NCI-H2107 treated with DMSO at 0.1 percent for 48 hours (cell line): Measurements from ENCODE around the gene BCAP29.
"Not testable (repeated sequence)": the region's sequence is repeated elsewhere in the genome, so short reads cannot be mapped to it uniquely, and the experiment has no call there.

Source experiments
- DNase-seq: peaks from one replicate; lab custom pipeline; 2025; ENCODE audit not compliant: unreplicated experiment; lab: John Stamatoyannopoulos, UW

The BCAP29 gene

DNA sequence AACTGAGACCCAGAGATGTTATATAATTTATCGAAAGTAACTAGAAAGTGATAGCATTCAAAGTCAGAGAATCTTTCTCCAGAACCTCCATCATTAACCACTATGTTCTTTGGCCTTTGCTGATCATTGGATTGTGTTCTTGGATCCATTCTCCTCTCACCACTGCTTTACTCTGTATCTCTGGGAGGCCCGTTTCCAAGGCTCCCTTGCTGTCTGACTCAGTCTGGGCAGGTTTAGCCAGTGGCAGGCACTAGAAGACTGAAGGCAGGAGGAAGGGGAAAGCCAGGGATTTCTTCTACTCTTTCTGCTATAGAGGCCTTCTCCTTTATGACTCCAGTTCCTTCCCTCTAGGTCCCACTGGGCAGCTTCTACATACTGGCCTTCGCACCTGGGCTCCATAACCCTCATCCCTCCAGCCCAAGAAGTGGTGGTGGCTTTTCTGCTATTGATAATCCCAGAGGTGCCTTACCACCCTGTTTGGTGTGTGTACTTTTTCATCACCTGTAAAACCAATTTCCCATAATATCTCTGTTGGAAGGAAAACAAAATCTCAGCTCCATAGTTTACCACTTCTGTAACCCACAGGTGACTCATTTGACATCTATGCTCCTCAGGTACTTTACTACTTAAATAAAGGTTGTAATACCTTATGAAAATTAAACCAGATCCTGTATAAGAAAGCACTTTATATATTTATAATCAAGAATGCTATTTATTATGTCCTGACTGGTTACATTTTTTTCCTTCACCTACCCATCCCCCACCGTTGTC lies 36.0 kb downstream of the BCAP29 start:
- DNase-seq: no peak

DNA sequence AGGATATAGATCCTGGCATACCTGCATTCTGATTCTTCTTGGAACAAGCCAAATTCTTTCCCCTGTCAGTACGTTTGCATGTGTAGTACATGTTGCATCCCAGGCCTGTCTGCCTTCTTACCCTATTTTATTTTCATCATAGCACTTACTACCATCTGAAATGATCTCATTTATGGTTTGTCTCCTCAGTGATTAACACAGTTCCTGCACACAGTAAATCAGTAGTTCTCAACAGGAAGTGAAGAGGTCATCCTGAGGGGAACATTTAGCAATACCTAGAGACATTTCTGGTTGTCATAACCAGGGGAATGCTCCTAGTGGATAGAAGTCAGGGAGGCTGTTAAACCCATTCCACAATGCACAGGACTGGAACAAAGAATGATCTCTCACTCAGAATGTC lies 42.4 kb downstream of the BCAP29 start:
- no peak for DNase-seq

DNA sequence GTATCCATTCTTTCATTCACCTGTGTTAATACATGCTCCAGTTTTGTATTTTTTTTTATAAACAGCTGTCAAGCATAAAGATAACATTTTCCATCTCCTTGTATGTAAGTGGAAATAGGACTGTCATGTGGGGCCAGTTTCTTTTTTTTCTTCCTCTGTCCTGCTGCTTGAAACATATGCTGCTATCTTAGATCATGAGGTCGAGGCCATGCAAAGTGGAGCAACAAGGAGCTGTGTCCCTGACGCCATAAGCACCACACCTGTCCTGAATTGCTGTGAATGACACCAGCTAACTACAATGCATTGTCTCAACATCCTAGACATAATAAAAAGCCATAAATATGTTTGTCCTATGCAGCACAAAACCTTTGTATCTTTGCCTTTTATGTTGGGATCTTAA lies 42.8 kb downstream of the BCAP29 start:
- no peak for DNase-seq

GRCh38 chr7:107627002-107627401 lies 47.0 kb downstream of the BCAP29 start:
- no peak for DNase-seq

DNA sequence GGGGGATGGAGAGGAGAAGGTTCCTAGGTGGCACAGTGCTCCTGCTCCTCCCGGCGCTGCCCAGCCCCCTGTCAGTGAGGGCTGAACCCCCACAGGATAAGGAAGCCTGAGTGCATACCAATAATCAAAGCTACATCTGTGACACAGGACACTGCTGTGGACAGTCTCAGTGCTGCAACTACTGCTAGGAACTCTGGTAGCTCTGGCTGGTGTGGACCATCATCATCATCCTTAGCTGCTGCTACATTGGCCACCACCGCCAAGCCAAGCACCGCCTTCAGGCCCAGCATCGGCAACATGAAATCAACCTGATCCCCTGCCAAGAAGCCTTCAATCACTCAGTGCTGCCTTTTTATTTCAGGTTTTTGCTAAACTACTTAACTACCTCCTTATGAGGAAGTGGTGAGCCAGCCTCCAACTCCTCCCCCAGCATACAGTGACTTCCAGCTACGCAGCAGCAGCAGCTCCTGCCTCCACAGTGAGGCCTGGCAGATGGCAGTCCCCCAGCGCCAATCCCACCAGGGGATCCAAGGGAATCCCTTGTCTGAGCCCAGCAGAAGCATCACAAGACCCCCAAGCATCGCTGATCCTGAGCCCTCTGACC lies 48.5 kb downstream of the BCAP29 start:
- no peak for DNase-seq

DNA sequence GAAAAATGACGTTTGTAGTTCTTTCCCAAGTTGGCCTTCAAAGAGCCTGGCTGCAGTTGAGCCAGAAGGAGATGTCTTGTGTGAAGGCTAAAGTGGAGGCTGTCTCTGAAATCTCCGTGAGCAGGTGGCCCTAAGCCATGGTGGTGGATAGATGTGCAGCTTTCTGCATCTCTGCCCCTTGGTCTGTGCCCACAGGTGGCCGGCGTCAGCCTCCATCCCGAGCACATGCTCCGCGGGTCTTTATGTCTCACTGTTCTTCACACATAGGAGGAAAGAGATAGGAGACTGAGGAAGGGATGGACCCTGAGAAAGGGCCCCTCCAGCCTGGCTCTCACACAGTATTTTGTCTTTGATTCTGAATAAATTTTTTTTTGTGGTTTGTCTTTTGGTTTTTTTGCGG lies 50.3 kb downstream of the BCAP29 start:
- no peak for DNase-seq

GRCh38 chr7:107631588-107632491 lies 51.8 kb downstream of the BCAP29 start:
- no peak for DNase-seq

DNA sequence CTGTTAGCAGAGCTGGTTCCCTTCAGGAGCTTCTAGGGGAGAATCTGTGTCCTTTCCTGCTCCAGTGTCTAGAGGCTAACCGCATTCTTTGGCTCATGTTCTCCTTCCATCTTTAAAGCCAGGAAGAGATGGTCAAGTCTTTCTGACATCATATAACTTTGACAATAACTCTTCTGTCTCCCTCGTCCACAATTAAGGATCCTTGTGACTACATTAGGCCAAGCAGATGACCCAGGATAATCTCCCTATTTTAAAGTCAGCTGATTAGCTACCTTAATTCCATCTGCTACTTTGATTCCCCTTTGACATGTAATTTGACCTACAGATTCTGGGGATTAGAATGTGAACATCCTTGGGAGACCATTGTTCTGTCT lies 52.4 kb downstream of the BCAP29 start:
- no peak for DNase-seq

DNA sequence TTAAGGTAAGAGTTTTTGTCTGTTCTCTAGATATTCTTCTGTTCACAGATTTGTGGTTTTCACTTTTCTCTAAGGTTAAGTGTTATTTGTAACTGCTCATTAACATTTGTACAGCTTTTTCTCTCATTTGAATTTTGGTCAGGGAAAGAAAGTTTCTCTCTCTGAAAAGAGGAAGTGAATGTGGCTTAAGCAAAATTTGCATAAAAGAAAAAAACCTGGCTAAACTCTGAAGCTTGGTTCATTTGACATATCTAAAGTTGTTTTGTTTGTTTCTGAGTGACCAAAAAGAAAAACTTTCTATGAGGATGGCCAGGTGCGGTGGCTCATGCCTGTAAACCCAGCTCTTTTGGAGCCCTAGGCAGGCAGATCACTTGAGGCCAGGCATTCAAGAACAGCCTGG lies 58.5 kb downstream of the BCAP29 start:
- no peak for DNase-seq

GRCh38 chr7:107639070-107639469 lies 59.0 kb downstream of the BCAP29 start:
- DNase-seq: not testable (repeated sequence)

GRCh38 chr7:107641676-107642075 lies 61.6 kb downstream of the BCAP29 start:
- DNase-seq: no peak

- DNase-seq: no peak
These were observed 62.5 kb downstream of the BCAP29 start for GRCh38 chr7:107642501-107642900.

GRCh38 chr7:107643407-107643806 lies 63.4 kb downstream of the BCAP29 start:
- DNase-seq: no peak

GRCh38 chr7:107643938-107644308 lies 63.9 kb downstream of the BCAP29 start:
- DNase-seq: no peak

GRCh38 chr7:107644309-107644974 lies 64.4 kb downstream of the BCAP29 start:
- DNase-seq: no peak

- no peak for DNase-seq
These were observed 72.6 kb downstream of the BCAP29 start for GRCh38 chr7:107652642-107653041.

GRCh38 chr7:107658467-107658866 lies 78.4 kb downstream of the BCAP29 start:
- no peak for DNase-seq

- DNase-seq: no peak
These were observed 79.6 kb downstream of the BCAP29 start for GRCh38 chr7:107659666-107660065.

DNA sequence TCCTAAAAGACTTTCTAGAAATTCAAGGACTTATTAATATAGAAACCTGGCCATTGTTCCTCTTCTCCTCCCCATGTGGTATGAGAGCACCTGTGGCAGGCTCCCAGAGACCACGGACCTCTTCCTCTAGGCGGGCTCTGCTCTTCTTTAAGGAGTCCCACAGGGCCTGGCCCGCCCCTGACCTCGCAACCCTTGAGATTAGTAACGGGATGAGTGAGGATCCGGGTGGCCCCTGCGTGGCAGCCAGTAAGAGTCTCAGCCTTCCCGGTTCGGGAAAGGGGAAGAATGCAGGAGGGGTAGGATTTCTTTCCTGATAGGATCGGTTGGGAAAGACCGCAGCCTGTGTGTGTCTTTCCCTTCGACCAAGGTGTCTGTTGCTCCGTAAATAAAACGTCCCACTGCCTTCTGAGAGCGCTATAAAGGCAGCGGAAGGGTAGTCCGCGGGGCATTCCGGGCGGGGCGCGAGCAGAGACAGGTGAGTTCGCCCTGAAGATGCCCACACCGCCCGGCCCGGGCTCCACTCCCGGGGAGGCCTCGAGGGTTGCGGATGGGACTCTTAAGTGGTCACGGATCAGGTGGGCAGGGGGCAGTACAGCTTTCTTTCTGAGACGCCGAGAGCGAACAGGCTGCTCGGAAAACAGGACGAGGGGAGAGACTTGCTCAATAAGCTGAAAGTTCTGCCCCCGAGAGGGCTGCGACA lies 80.5 kb downstream of the BCAP29 start, which contains the start of gene SLC26A4:
Gene SLC26A4 (plus strand): TSS at position 448 of the 700 bp plus-strand sequence. CDS start 814 bp downstream, outside the sequence.
- DNase-seq: peak; percentile 27

DNA sequence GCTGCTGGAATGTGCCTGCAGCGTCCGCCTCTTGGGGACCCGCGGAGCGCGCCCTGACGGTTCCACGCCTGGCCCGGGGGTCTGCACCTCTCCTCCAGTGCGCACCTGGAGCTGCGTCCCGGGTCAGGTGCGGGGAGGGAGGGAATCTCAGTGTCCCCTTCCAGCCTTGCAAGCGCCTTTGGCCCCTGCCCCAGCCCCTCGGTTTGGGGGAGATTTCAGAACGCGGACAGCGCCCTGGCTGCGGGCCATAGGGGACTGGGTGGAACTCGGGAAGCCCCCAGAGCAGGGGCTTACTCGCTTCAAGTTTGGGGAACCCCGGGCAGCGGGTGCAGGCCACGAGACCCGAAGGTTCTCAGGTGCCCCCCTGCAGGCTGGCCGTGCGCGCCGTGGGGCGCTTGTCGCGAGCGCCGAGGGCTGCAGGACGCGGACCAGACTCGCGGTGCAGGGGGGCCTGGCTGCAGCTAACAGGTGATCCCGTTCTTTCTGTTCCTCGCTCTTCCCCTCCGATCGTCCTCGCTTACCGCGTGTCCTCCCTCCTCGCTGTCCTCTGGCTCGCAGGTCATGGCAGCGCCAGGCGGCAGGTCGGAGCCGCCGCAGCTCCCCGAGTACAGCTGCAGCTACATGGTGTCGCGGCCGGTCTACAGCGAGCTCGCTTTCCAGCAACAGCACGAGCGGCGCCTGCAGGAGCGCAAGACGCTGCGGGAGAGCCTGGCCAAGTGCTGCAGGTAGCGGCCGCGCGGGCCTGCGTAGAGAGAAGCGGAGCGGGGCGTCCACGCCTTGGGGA lies 81.2 kb downstream of the BCAP29 start:
- DNase-seq: peak; percentile 26
